HEK293 (cell line): ENCODE results near the gene OR51G1.

Experiments used
- CTCF ChIA-PET: fragments of 350-600 bp; formaldehyde crosslinking; extraction: SDS; loops from one replicate; lab custom pipeline; 2021; ENCODE audit warnings: antibody characterized with exemption; lab: Yijun Ruan, JAX
- POLR2A ChIA-PET: fragments of 300-600 bp; formaldehyde crosslinking; extraction: SDS; loops from one replicate; lab custom pipeline; 2020; ENCODE audit warnings: antibody characterized with exemption, inconsistent platforms; lab: Yijun Ruan, JAX
- H3K27ac ChIP-seq: fragments of 200-500 bp; sonication (Bioruptor generic); 2 replicates; pipeline ENCODE4 v1.5.1; 2014; ENCODE audit warnings: low read depth, low read length, control low read depth, inconsistent platforms; ENCODE audit errors: extremely low read depth
- H3K36me3 ChIP-seq, 2 experiments: fragments of 200-500 bp in 1 of 2; sonication (Bioruptor generic) in 1 of 2; 1 replicate in 1 of 2; 2 replicates in 1 of 2; pipeline ENCODE4 v1.5.1; 2014 to 2017; ENCODE audit warnings: inconsistent platforms in 2 of 2, low read length in 2 of 2; ENCODE audit not compliant: control insufficient read depth in 2 of 2, insufficient read depth in 1 of 2
- H3K4me1 ChIP-seq: fragments of 200-500 bp; sonication (Bioruptor generic); 2 replicates; pipeline ENCODE4 v1.5.1; 2014; ENCODE audit warnings: mild to moderate bottlenecking, low read length, inconsistent platforms; ENCODE audit not compliant: control insufficient read depth, insufficient read depth
- H3K4me3 ChIP-seq: 2 replicates; pipeline ENCODE4 v1.5.1; 2011; ENCODE audit warnings: low read depth, mild to moderate bottlenecking, control low read depth, low read length, moderate library complexity
- H3K9me3 ChIP-seq: fragments of 200-500 bp; sonication (Bioruptor generic); 2 replicates; pipeline ENCODE4 v1.5.1; 2014; ENCODE audit warnings: low read depth, low read length, inconsistent platforms; ENCODE audit not compliant: control insufficient read depth, insufficient read depth
- ATF2 ChIP-seq: fragments of 450-650 bp; formaldehyde crosslinking; IDR thresholded peaks from 2 replicates; pipeline ENCODE4 v1.5.1; 2016; ENCODE audit warnings: missing biosample characterization, missing genetic modification characterization, low read depth
- EGR2 ChIP-seq: fragments of 450-650 bp; formaldehyde crosslinking; IDR thresholded peaks from 2 replicates; pipeline ENCODE4 v1.5.1; 2016; ENCODE audit warnings: low read depth, missing biosample characterization, missing genetic modification characterization
- FEZF1 ChIP-seq: fragments of 450-650 bp; formaldehyde crosslinking; IDR thresholded peaks from 2 replicates; pipeline ENCODE4 v1.5.1; 2016; ENCODE audit warnings: missing biosample characterization, missing genetic modification characterization
- GLIS1 ChIP-seq: fragments of 450-650 bp; formaldehyde crosslinking; IDR thresholded peaks from 2 replicates; pipeline ENCODE4 v1.5.1; 2016; ENCODE audit warnings: missing biosample characterization, missing genetic modification characterization
- HOXA7 ChIP-seq: sonication (generic); formaldehyde crosslinking; IDR thresholded peaks from 2 replicates; pipeline ENCODE4 v1.8.1; 2022; ENCODE audit warnings: missing genetic modification reagents, borderline replicate concordance
- OVOL3 ChIP-seq: fragments of 450-650 bp; formaldehyde crosslinking; IDR thresholded peaks from 2 replicates; pipeline ENCODE4 v1.5.1; 2016; ENCODE audit warnings: missing biosample characterization, missing genetic modification characterization
- SETDB1 ChIP-seq: IDR thresholded peaks from one replicate; pipeline ENCODE4 v1.6.1; 2017; ENCODE audit warnings: mild to moderate bottlenecking, low read length, moderate library complexity, mixed read lengths; ENCODE audit not compliant: insufficient read length
- ZBTB10 ChIP-seq: fragments of 450-650 bp; formaldehyde crosslinking; IDR thresholded peaks from 2 replicates; pipeline ENCODE4 v1.5.1; 2016; ENCODE audit warnings: missing biosample characterization, missing genetic modification characterization
- ZNF10 ChIP-seq: fragments of 450-650 bp; formaldehyde crosslinking; IDR thresholded peaks from 2 replicates; pipeline ENCODE4 v1.5.1; 2017; ENCODE audit warnings: missing biosample characterization, missing genetic modification characterization
- ZNF174 ChIP-seq: fragments of 450-650 bp; formaldehyde crosslinking; IDR thresholded peaks from 2 replicates; pipeline ENCODE4 v1.5.0; 2017; ENCODE audit warnings: missing biosample characterization, mild to moderate bottlenecking, missing genetic modification characterization
- ZNF324 ChIP-seq: fragments of 450-650 bp; formaldehyde crosslinking; IDR thresholded peaks from 2 replicates; pipeline ENCODE4 v1.5.1; 2016; ENCODE audit warnings: missing biosample characterization, missing genetic modification characterization
- ZNF362 ChIP-seq: fragments of 450-650 bp; formaldehyde crosslinking; IDR thresholded peaks from 2 replicates; pipeline ENCODE4 v1.5.1; 2016; ENCODE audit warnings: missing biosample characterization, missing genetic modification characterization
- ZNF394 ChIP-seq: fragments of 450-650 bp; formaldehyde crosslinking; IDR thresholded peaks from 2 replicates; pipeline ENCODE4 v1.5.1; 2016; ENCODE audit warnings: missing biosample characterization, missing genetic modification characterization, mild to moderate bottlenecking, moderate library complexity, borderline replicate concordance
- ZNF488 ChIP-seq: fragments of 450-650 bp; formaldehyde crosslinking; IDR thresholded peaks from 2 replicates; pipeline ENCODE4 v1.5.1; 2016; ENCODE audit warnings: missing biosample characterization, missing genetic modification characterization
- ZNF560 ChIP-seq: fragments of 450-650 bp; formaldehyde crosslinking; IDR thresholded peaks from 2 replicates; pipeline ENCODE4 v1.5.1; 2017; ENCODE audit warnings: missing biosample characterization, missing genetic modification characterization, borderline replicate concordance
- ZNF639 ChIP-seq: fragments of 450-650 bp; formaldehyde crosslinking; IDR thresholded peaks from 2 replicates; pipeline ENCODE4 v1.5.1; 2016; ENCODE audit warnings: missing biosample characterization, missing genetic modification characterization
- ZNF658 ChIP-seq: fragments of 450-650 bp; formaldehyde crosslinking; IDR thresholded peaks from 2 replicates; pipeline ENCODE4; 2016; ENCODE audit warnings: missing biosample characterization, missing genetic modification characterization
- ZNF701 ChIP-seq: fragments of 450-650 bp; formaldehyde crosslinking; IDR thresholded peaks from 2 replicates; pipeline ENCODE4 v1.5.1; 2016; ENCODE audit warnings: missing biosample characterization, missing genetic modification characterization
- ZSCAN18 ChIP-seq: fragments of 450-650 bp; formaldehyde crosslinking; IDR thresholded peaks from 2 replicates; pipeline ENCODE4 v1.5.1; 2016; ENCODE audit warnings: missing biosample characterization, missing genetic modification characterization

The OR51G1 gene

GRCh38 chr11:4890279-4890678, 33.9 kb downstream of the OR51G1 start:
- no peak overlapping the region for H3K27ac ChIP-seq
- ChIA-PET CTCF (no interaction called here), POLR2A (no interaction called here)
- H3K9me3 ChIP-seq = no peaks in the 10 kb centered on the region
- H3K4me3 ChIP-seq = no peak overlapping the region
- TF ChIP-seq OVOL3 (tag by site-specific recombination) (no peak), ZNF324 (tag by site-specific recombination) (no peak), ZNF658 (tag by site-specific recombination) (no peak), ZNF560 (tag by site-specific recombination) (no peak), ZNF174 (tag by site-specific recombination) (no peak), FEZF1 (tag by site-specific recombination) (no peak), ZBTB10 (tag by site-specific recombination) (no peak), ATF2 (tag by site-specific recombination) (no peak)
- no peaks in the 10 kb centered on the region for H3K4me1 ChIP-seq
- no peaks in the 10 kb centered on the region for H3K36me3 ChIP-seq

- Histone ChIP-seq H3K9me3 (no peaks in the 10 kb centered on the region), H3K4me1 (no peaks in the 10 kb centered on the region), H3K4me3 (no peak overlapping the region), H3K27ac (no peak overlapping the region), H3K36me3 (no peaks in the 10 kb centered on the region)
- TF ChIP-seq ZNF488 (tag by site-specific recombination) (no peak), ZNF362 (tag by site-specific recombination) (no peak), ZNF394 (tag by site-specific recombination) (no peak), EGR2 (tag by site-specific recombination) (no peak), SETDB1 (no peak), ZNF10 (tag by site-specific recombination) (no peak), ZSCAN18 (tag by site-specific recombination) (no peak), GLIS1 (tag by site-specific recombination) (no peak), ZNF639 (no peak), HOXA7 (CRISPR knock-in tag) (no peak), ZNF701 (tag by site-specific recombination) (no peak)
- ChIA-PET CTCF (no interaction called here), POLR2A (no interaction called here)
Measured at GRCh38 chr11:4887591-4887990, 36.5 kb downstream of the OR51G1 start.
